K562 (cell line): ENCODE measurements around the gene PLEKHH2. TPM values are rescaled to one million over a fixed set of nuclear protein-coding genes. Genes with fewer than 3 reads are reported as not detected.

ENCODE experiments used
- ATAC-seq: fragments of 200-7000 bp; cut with Tn5 transposase; 3 replicates; pipeline ENCODE4 v1.9.1; 2020; ENCODE audit warnings: moderate library complexity
- BruUV-seq: library from RNA; stranded (reverse); fragments of 400-500 nt; replicated peaks from 2 replicates; lab custom pipeline; 2021; lab: Mats Ljungman, UMichigan
- CTCF ChIA-PET: fragments of 300-600 bp; formaldehyde crosslinking; extraction: SDS; loops from one replicate; lab custom pipeline; 2021; ENCODE audit warnings: low intra/inter-chr PET ratio; lab: Yijun Ruan, JAX
- POLR2A ChIA-PET: fragments of 300-600, 350-650 bp; sonication (Branson Sonifier 250); formaldehyde crosslinking; extraction: SDS; loops from one replicate; lab custom pipeline; 2021; ENCODE audit warnings: antibody characterized with exemption, inconsistent platforms; lab: Yijun Ruan, JAX
- DNase-seq, 4 experiments: peaks; one replicate each; pipeline versions ENCODE4 v3.0.0 to v3.0.0-alpha.2; 2011 to 2018; ENCODE audit warnings: low spot score in 3 of 4, mixed read lengths in 3 of 4; ENCODE audit errors: extremely low read depth in 1 of 4
- FAIRE-seq: peaks from 2 replicates; lab custom pipeline; 2011; peaks lifted over from hg19 to GRCh38; lab: Jason Lieb, UNC
- H2AFZ ChIP-seq: 2 replicates; pipeline ENCODE4 v1.6.0; 2011; ENCODE audit warnings: low read depth, low read length, control low read depth, inconsistent platforms
- H3K27ac ChIP-seq: fragments of 200-600 bp; 3 replicates; pipeline ENCODE4 v1.8.0; 2011; ENCODE audit warnings: low read depth, mild to moderate bottlenecking, control low read depth, inconsistent platforms, low read length, moderate library complexity, mixed read lengths; ENCODE audit errors: extremely low read depth
- H3K27me3 ChIP-seq, 2 experiments: fragments of 300-600 bp in 1 of 2; 2 replicates in 1 of 2; 3 replicates in 1 of 2; pipeline versions ENCODE4 v1.6.0 to v1.8.0; 2011; ENCODE audit warnings: inconsistent platforms in 2 of 2, low read length in 2 of 2, mild to moderate bottlenecking in 1 of 2, mixed read lengths in 1 of 2, moderate library complexity in 1 of 2; ENCODE audit not compliant: control insufficient read depth in 2 of 2, insufficient read depth in 2 of 2
- H3K36me3 ChIP-seq: fragments of 300-600 bp; 3 replicates; pipeline ENCODE4 v1.8.0; 2011; ENCODE audit warnings: mild to moderate bottlenecking, low read length, inconsistent platforms; ENCODE audit not compliant: control insufficient read depth, insufficient read depth
- H3K4me1 ChIP-seq, 2 experiments: fragments of 200-600 bp in 1 of 2; replicated peaks in 1 of 2; 2 replicates in 1 of 2; 3 replicates in 1 of 2; pipeline versions ENCODE4 v1.5.1 to v1.8.0; 2011; ENCODE audit warnings: inconsistent platforms in 2 of 2, low read length in 2 of 2, mild to moderate bottlenecking in 1 of 2, mixed read lengths in 1 of 2, moderate library complexity in 1 of 2; ENCODE audit not compliant: control insufficient read depth in 2 of 2, insufficient read depth in 2 of 2
- H3K4me2 ChIP-seq: 2 replicates; pipeline ENCODE4 v1.6.1; 2011; ENCODE audit warnings: low read length, control low read depth, inconsistent platforms, mixed read lengths; ENCODE audit not compliant: insufficient read depth
- H3K4me3 ChIP-seq: fragments of 200-600 bp; sonication (generic), shearing (Covaris generic); 2 replicates; pipeline ENCODE4 v1.5.1; 2016; ENCODE audit warnings: control low read depth, inconsistent platforms
- H3K79me2 ChIP-seq: fragments of 200-600 bp; 3 replicates; pipeline ENCODE4 v1.8.0; 2011; ENCODE audit warnings: low read length, inconsistent platforms; ENCODE audit not compliant: control insufficient read depth, insufficient read depth
- H3K9ac ChIP-seq, 2 experiments: 2 replicates each; pipeline versions ENCODE4 v1.6.0 to v1.6.1; 2011; ENCODE audit warnings: low read depth in 2 of 2, low read length in 2 of 2, control low read depth in 1 of 2, inconsistent platforms in 1 of 2, mild to moderate bottlenecking in 1 of 2, mixed read lengths in 1 of 2; ENCODE audit not compliant: insufficient read depth in 1 of 2
- H3K9me1 ChIP-seq: one replicate; pipeline ENCODE4 v1.6.0; 2011; ENCODE audit warnings: inconsistent platforms, mild to moderate bottlenecking, low read length, moderate library complexity; ENCODE audit not compliant: control insufficient read depth, insufficient read depth
- H3K9me3 ChIP-seq: replicated peaks from 2 replicates; pipeline ENCODE4 v1.5.1; 2011; ENCODE audit warnings: low read depth, low read length, inconsistent platforms; ENCODE audit not compliant: control insufficient read depth, insufficient read depth
- H4K20me1 ChIP-seq: replicated peaks from 2 replicates; pipeline ENCODE4 v1.6.1; 2011; ENCODE audit warnings: low read length, inconsistent platforms, mixed read lengths; ENCODE audit not compliant: control insufficient read depth, insufficient read depth
- ATF7 ChIP-seq: fragments of 450-650 bp; IDR thresholded peaks from 2 replicates; pipeline ENCODE4 v1.7.1; 2014; ENCODE audit warnings: mild to moderate bottlenecking, moderate library complexity
- E2F6 ChIP-seq, 2 experiments: IDR thresholded peaks; 2 replicates each; pipeline ENCODE4 v1.6.1; 2011; ENCODE audit warnings: borderline replicate concordance in 1 of 2, control low read depth in 1 of 2, low read depth in 1 of 2, low read length in 1 of 2, mild to moderate bottlenecking in 1 of 2, mixed read lengths in 1 of 2, moderate library complexity in 1 of 2; ENCODE audit not compliant: insufficient read depth in 1 of 2, insufficient read length in 1 of 2, poor library complexity in 1 of 2, severe bottlenecking in 1 of 2; ENCODE audit errors: extremely low read depth in 1 of 2
- TAL1 ChIP-seq: fragments of 450-650 bp; IDR thresholded peaks from 2 replicates; pipeline ENCODE4 v1.6.1; 2016; ENCODE audit warnings: mild to moderate bottlenecking
- ZNF589 ChIP-seq: fragments of 200-800 bp; sonication (Bioruptor generic); IDR thresholded peaks from 2 replicates; pipeline ENCODE4 v1.6.1; 2016; ENCODE audit warnings: low read depth, missing genetic modification characterization, missing compliant biosample characterization
- WGBS: fragments of 100-300 bp; shearing (Covaris generic); methylation state at CpG from one replicate; pipeline ENCODE4 v1.1.6; 2016; ENCODE audit warnings: low coverage, mixed read lengths; ENCODE audit not compliant: insufficient coverage; ENCODE audit errors: missing lambda C conversion rate; 5-methylcytosine and 5-hydroxymethylcytosine counted together
- in situ Hi-C: fragments of 300-500 bp; cut with MboI; formaldehyde crosslinking; loops from 4 replicates; pipeline ENCODE4 v1.15.0; 2018; ENCODE audit warnings: inconsistent platforms, mixed read lengths
- intact Hi-C: fragments of 100-400 bp; cut with micrococcal nuclease; formaldehyde crosslinking; loops from 2 replicates; pipeline ENCODE4 v1.14.2; 2022
- polyA plus RNA-seq, 8 experiments: library from polyadenylated mRNA; depleted of rRNA in 4 of 8; stranded (reverse) in 5 of 8; unstranded in 3 of 8; fragments of >200 nt; fragmentation: Nextera tagmentation in 2 of 8; fragmentation: Illumina TruSeq in 1 of 8; extraction: Ambion mirVana in 2 of 8; extraction: Trizol in 1 of 8; gene quantifications; 2 replicates each; pipeline versions ENCODE4 v1.2.1 to v1.2.3, GENCODE V29; 2011 to 2014; ENCODE audit warnings: inconsistent platforms in 1 of 8, missing spikeins in 1 of 8
- small RNA-seq: library from RNA; depleted of rRNA; stranded (forward); fragments of <200 nt; gene quantifications from one replicate; pipeline ENCODE3, GENCODE V24; 2014
- total RNA-seq, 7 experiments: library from RNA; depleted of rRNA in 6 of 7; stranded (reverse); fragments of >200 nt in 6 of 7; fragmentation: Illumina TruSeq in 2 of 7; extraction: Trizol in 2 of 7; gene quantifications; 2 replicates each; pipeline versions ENCODE4 v1.2.1 to v1.2.3, GENCODE V29; 2011 to 2021; ENCODE audit warnings: low replicate concordance in 1 of 7

PLEKHH2 gene
- total and polyA plus RNA-seq, 9 of the 15 experiments (the other 6 are each of a cell fraction or from before 2014, with no cell fraction given): 0.77 to 13.5 (median 2.7) TPM

- no peaks in the 10 kb centered on the region for H3K9me1 ChIP-seq
- no peak for FAIRE-seq
- no peak overlapping the region for H3K4me2 ChIP-seq
- H3K9me3 ChIP-seq: no peaks in the 10 kb centered on the region
- no peaks in the 10 kb centered on the region for H4K20me1 ChIP-seq
- intact Hi-C loops: no loop called here
- no peak for ATAC-seq
- DNase-seq: no peak
- in situ Hi-C loops: no loop called here
- H3K27me3 ChIP-seq: no peaks in the 10 kb centered on the region
- no peaks in the 10 kb centered on the region for H3K79me2 ChIP-seq
- 14% methylated on average over 3 of the region's 3 CpGs for WGBS
- TF ChIP-seq TAL1 (no peak), E2F6 (IDR thresholded peaks at IDR 0.05; ENCODE audit: borderline replicate concordance in 1 of 2, extremely low read depth in 1 of 2, insufficient read depth in 1 of 2, insufficient read length in 1 of 2, low read depth in 1 of 2, low read length in 1 of 2, poor library complexity in 1 of 2, severe bottlenecking in 1 of 2) (no peak), ZNF589 (CRISPR knock-in tag) (no peak), ATF7 (no peak)
- TF ChIP-seq, all 486 proteins: peak for 0
- H3K36me3 ChIP-seq: no peaks in the 10 kb centered on the region
- CTCF ChIA-PET: no interaction called here
- no TSS peak for BruUV-seq
- H3K9ac ChIP-seq: no peak overlapping the region
- POLR2A ChIA-PET: no interaction called here
- H3K27ac ChIP-seq: no peak overlapping the region
- H3K4me1 ChIP-seq: no peaks in the 10 kb centered on the region; a peak in 1 of 5 replicates
- H2AFZ ChIP-seq: no peak overlapping the region
- H3K4me3 ChIP-seq: no peak overlapping the region
Measured at GRCh38 chr2:43814711-43815110, 177.7 kb downstream of the PLEKHH2 start.

Small RNA genes lying within 50 kb of the gene (small RNA-seq; reads per million reads assigned to genes)
- not detected for gene RF00019
- gene RN7SKP66: not detected

Other genes with a start within 250 kb of the PLEKHH2 start
- gene THADA, start 41.2 kb upstream of the PLEKHH2 start, total RNA-seq (2014; rRNA removed): 31.9 and 33.9 TPM in 2 replicates
- gene THADA, start 41.2 kb upstream of the PLEKHH2 start, total RNA-seq (2014; rRNA removed; fragmentation: Illumina TruSeq; extraction: Trizol): 34.4 and 34.7 TPM in 2 replicates
- gene THADA, start 41.2 kb upstream of the PLEKHH2 start, total RNA-seq (2015; rRNA removed; fragmentation: Illumina TruSeq; extraction: Trizol): 28.5 and 34.0 TPM in 2 replicates
- 33.6 and 34.0 TPM in 2 replicates for gene THADA, start 41.2 kb upstream of the PLEKHH2 start, total RNA-seq (2021)
- 18.7 and 21.9 TPM in 2 replicates for gene THADA, start 41.2 kb upstream of the PLEKHH2 start, polyA plus RNA-seq (2011; rRNA removed)
- gene THADA, start 41.2 kb upstream of the PLEKHH2 start, polyA plus RNA-seq (2014; fragmentation: Illumina TruSeq; extraction: Trizol): 28.4 and 31.9 TPM in 2 replicates
- 10 to 100 TPM; 17.8 to 29.6 TPM for gene THADA, start 41.2 kb upstream of the PLEKHH2 start, polyA plus RNA-seq (2014; fragmentation: Nextera tagmentation; extraction: Ambion mirVana)
- gene THADA, start 41.2 kb upstream of the PLEKHH2 start, polyA plus RNA-seq (2014; rRNA removed): 15.9 and 25.1 TPM in 2 replicates
- 0.49 and 1.0 TPM in 2 replicates for gene C1GALT1C1L, start 39.2 kb downstream of the PLEKHH2 start, total RNA-seq (2014; rRNA removed)
- 1.6 and 1.9 TPM in 2 replicates for gene C1GALT1C1L, start 39.2 kb downstream of the PLEKHH2 start, total RNA-seq (2014; rRNA removed; fragmentation: Illumina TruSeq; extraction: Trizol)
- 1.0 and 1.2 TPM in 2 replicates for gene C1GALT1C1L, start 39.2 kb downstream of the PLEKHH2 start, total RNA-seq (2015; rRNA removed; fragmentation: Illumina TruSeq; extraction: Trizol)
- gene C1GALT1C1L, start 39.2 kb downstream of the PLEKHH2 start, total RNA-seq (2021): 1.5 and 1.6 TPM in 2 replicates
- gene C1GALT1C1L, start 39.2 kb downstream of the PLEKHH2 start, polyA plus RNA-seq (2011; rRNA removed): 4.2 and 4.4 TPM in 2 replicates
- 1.6 and 1.7 TPM in 2 replicates for gene C1GALT1C1L, start 39.2 kb downstream of the PLEKHH2 start, polyA plus RNA-seq (2014; fragmentation: Illumina TruSeq; extraction: Trizol)
- 1 to 10 TPM; 3.1 to 3.5 TPM for gene C1GALT1C1L, start 39.2 kb downstream of the PLEKHH2 start, polyA plus RNA-seq (2014; fragmentation: Nextera tagmentation; extraction: Ambion mirVana)
- gene C1GALT1C1L, start 39.2 kb downstream of the PLEKHH2 start, polyA plus RNA-seq (2014; rRNA removed): 2.1 and 4.1 TPM in 2 replicates
- 12.4 and 23.8 TPM in 2 replicates for gene DYNC2LI1, start 136.8 kb downstream of the PLEKHH2 start, total RNA-seq (2014; rRNA removed)
- 25.8 and 28.3 TPM in 2 replicates for gene DYNC2LI1, start 136.8 kb downstream of the PLEKHH2 start, total RNA-seq (2014; rRNA removed; fragmentation: Illumina TruSeq; extraction: Trizol)
- 20.2 and 25.3 TPM in 2 replicates for gene DYNC2LI1, start 136.8 kb downstream of the PLEKHH2 start, total RNA-seq (2015; rRNA removed; fragmentation: Illumina TruSeq; extraction: Trizol)
- gene DYNC2LI1, start 136.8 kb downstream of the PLEKHH2 start, total RNA-seq (2021): 12.5 and 14.1 TPM in 2 replicates
- 33.3 and 42.2 TPM in 2 replicates for gene DYNC2LI1, start 136.8 kb downstream of the PLEKHH2 start, polyA plus RNA-seq (2011; rRNA removed)
- 20.3 and 22.5 TPM in 2 replicates for gene DYNC2LI1, start 136.8 kb downstream of the PLEKHH2 start, polyA plus RNA-seq (2014; fragmentation: Illumina TruSeq; extraction: Trizol)
- gene DYNC2LI1, start 136.8 kb downstream of the PLEKHH2 start, polyA plus RNA-seq (2014; fragmentation: Nextera tagmentation; extraction: Ambion mirVana): 10 to 100 TPM; 37.5 to 40.0 TPM
- 25.3 and 26.3 TPM in 2 replicates for gene DYNC2LI1, start 136.8 kb downstream of the PLEKHH2 start, polyA plus RNA-seq (2014; rRNA removed)
- not detected in 2 replicates for gene ABCG5, start 201.6 kb downstream of the PLEKHH2 start, total RNA-seq (2014; rRNA removed)
- gene ABCG5, start 201.6 kb downstream of the PLEKHH2 start, total RNA-seq (2014; rRNA removed; fragmentation: Illumina TruSeq; extraction: Trizol): not detected in 2 replicates
- not detected in 2 replicates for gene ABCG5, start 201.6 kb downstream of the PLEKHH2 start, total RNA-seq (2015; rRNA removed; fragmentation: Illumina TruSeq; extraction: Trizol)
- not detected in 2 replicates for gene ABCG5, start 201.6 kb downstream of the PLEKHH2 start, total RNA-seq (2021)
- gene ABCG5, start 201.6 kb downstream of the PLEKHH2 start, polyA plus RNA-seq (2011; rRNA removed): not detected in 2 replicates
- gene ABCG5, start 201.6 kb downstream of the PLEKHH2 start, polyA plus RNA-seq (2014; fragmentation: Illumina TruSeq; extraction: Trizol): not detected in 2 replicates
- under 1 TPM; 0.01 TPM for gene ABCG5, start 201.6 kb downstream of the PLEKHH2 start, polyA plus RNA-seq (2014; fragmentation: Nextera tagmentation; extraction: Ambion mirVana)
- gene ABCG5, start 201.6 kb downstream of the PLEKHH2 start, polyA plus RNA-seq (2014; rRNA removed): not detected in 2 replicates
- gene ABCG8, start 201.7 kb downstream of the PLEKHH2 start, total RNA-seq (2014; rRNA removed): not detected in 2 replicates
- gene ABCG8, start 201.7 kb downstream of the PLEKHH2 start, total RNA-seq (2014; rRNA removed; fragmentation: Illumina TruSeq; extraction: Trizol): not detected in 2 replicates
- gene ABCG8, start 201.7 kb downstream of the PLEKHH2 start, total RNA-seq (2015; rRNA removed; fragmentation: Illumina TruSeq; extraction: Trizol): not detected in 2 replicates
- gene ABCG8, start 201.7 kb downstream of the PLEKHH2 start, total RNA-seq (2021): not detected in 2 replicates
- gene ABCG8, start 201.7 kb downstream of the PLEKHH2 start, polyA plus RNA-seq (2011; rRNA removed): not detected in 2 replicates
- gene ABCG8, start 201.7 kb downstream of the PLEKHH2 start, polyA plus RNA-seq (2014; fragmentation: Illumina TruSeq; extraction: Trizol): not detected in 2 replicates
- not detected for gene ABCG8, start 201.7 kb downstream of the PLEKHH2 start, polyA plus RNA-seq (2014; fragmentation: Nextera tagmentation; extraction: Ambion mirVana)
- gene ABCG8, start 201.7 kb downstream of the PLEKHH2 start, polyA plus RNA-seq (2014; rRNA removed): not detected in 2 replicates